Fibroblast of gingiva (primary cell): Measurements from ENCODE around the gene FNDC3B.

Experiments
- DNase-seq: peaks from one replicate; pipeline ENCODE4 v3.0.0-alpha.2; 2011; ENCODE audit warnings: low read depth

Gene FNDC3B

DNA sequence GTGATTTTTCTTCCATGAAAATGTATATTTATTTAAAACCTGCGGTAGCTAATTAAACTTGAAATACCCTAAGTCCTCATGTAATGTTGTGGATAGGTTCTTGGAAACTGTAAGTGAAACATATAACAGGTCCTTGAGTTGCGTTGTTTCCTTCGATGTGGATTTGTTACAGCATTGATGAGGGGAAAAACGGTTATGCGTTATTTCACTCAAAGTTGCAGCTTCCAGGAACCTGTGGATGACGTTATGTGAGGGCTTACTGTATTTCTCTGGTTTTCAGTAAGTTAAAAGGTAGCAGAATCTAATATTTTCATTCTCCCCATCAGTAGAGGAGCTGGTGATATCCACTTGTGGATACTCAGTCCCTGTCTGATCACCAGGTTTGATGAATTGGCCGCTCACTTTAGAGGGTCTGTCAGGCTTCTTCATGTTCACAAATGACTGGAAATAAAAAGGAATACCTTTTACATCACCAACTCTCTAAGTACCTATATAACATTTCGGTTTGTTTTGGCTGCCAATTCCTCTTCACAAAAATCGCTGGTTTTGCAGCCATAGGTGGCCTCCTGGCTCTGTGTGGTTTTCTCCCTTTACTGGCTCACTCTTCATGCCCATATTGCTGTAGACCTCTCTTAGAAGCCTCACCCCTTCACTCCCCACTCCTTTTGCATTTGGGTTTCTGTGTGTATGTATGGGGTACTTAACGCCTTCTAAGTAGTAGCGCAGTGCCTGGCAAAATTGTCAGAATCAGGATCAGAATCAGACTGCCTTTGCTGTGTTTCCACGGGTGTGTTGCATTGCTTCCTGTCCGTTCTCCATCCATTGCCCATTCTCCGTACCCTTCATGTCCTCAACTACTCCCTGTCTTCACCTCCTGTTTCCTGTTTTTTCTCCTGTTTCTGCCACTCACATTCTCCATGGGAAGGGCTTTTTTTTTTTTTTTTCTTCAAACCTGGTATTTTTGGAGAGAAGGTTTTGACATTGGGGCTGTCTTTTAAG, 112.6 kb downstream of the FNDC3B start:
- no peak for DNase-seq

DNA sequence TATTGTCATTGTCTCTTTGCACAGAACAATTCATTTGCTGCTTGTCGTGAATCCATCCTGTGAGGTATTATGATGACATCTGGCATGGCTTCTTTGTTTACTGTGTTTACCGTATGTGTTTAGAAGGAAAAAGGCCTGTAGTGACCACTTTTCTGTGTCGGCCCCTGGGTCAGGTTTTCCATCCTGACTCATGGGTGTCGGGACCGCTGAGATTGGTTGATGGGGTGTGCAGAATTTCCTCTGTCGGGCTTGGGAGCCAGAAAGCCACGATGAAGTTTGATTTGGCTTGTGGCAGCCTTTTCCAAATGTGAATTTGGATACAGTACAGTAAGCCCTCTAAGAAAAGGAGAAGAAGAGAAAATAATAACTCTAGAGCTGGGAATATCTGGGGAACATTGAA, 113.5 kb downstream of the FNDC3B start:
- peak; percentile 41 for DNase-seq

DNA sequence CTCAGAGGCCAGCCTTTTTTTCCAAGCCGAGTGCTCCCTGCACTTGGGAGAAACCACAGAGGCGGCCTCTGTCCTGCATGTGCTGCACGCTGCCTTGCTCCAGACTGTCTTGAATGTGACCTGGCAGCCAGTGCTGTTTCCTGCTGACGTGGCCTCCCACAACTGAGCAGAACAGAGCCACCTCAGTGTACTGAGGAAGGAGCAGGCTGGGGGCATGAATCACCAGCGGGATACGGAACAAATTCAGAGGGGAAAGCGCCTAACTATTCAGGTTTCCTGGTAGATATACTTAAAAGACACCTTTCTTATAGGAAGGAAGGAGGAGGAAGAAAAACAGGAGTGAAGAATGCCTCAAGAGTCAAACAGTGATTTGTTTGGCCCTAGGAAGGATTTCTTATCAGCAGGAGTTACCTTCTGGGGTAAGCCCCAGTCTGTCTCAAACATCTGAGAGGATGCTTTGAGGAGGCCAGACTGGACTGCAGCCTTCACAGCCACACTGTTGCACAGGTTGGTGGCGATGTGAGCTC, 114.0 kb downstream of the FNDC3B start:
- DNase-seq: peak; percentile 97

DNA sequence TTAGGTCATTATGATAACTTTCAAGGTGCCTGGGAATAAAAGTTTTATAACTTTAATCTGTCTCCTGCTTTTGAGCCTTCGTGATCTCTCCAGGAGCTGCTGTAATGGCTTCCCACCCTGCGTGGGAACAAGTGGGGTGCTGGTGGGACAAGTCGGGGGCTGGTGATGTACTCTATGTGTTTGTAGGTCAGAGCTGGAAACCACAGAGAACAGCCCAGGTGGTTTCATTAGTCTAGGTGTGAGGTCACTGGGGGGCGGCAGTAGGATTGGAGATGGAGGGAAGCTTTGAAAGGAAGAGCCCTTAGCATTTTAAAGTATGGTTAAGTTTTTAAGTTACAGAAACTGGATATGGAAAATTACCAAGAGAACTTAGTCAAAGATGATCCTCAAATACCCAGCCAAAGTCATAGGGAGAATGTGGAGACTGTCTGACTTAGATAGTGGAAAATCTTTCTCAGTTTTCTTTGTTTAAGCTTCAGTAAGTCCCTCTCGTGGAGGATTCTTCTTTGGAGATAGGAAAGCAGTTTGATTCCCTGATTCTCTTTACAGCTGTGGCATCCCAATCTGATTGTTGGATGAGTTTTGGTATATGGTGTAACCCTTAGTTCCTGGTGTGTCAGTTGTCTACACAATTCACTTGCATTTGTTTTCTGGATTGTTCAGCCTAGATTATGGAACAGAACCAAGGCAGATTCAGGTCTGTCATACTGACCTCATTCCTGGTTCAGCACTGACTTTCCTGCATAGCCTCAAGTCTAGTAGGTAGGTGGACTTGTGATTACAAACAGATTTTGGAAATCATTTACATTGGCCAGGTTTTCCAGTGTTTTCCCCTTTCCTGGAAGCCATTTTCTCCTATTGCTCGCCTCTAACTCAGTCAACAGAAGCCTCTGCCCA, 115.6 kb downstream of the FNDC3B start:
- no peak for DNase-seq

DNA sequence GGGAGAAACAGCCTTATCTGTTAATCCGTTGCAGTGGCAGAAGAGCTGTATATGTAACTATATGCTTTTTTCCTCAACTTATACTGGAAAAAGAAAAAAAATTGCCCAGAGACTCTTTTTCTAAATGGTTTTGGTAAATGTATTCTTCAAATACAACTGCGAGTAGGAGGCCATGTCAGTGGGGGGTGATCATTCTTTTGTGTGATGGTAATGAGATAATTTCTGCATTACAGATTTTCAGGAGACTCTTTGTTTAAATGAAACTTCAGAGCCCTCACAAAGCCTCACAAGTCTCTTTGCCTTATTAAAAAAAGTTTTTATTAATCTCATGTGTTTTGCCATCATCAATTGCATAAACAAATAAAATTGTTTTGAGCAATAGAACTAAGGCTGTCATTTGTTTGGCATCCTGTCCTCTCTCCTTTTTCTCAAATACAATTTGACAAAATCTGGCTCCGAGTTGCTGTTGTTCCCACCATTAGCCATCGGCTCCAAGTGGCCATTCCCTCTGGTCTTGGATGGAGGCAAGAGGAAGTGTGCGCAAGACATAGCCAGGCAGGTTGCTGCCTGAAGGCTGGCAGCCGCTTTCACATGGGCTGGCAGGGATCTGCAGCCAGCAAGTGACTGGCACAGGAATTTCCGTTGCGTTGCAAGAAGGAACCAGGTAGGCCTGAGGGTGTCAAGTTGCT, 116.7 kb downstream of the FNDC3B start:
- DNase-seq: no peak

DNA sequence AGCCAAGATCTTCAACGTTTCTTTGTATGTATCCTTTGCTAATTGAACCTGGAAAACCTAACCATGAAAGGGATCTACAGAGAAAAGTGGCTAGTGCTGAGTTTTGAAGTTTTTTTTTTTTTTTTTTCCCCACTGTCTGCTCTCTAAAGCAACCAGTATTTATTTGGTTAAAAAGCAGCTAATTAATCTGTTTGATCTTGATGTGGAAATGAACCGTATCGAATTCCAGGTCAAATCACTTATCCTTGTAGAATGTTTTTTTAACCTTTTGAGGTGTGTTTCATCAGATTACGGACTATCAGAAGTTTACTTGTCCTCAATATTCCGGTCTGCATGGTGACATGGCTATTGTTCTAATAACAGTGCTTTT, 117.2 kb downstream of the FNDC3B start:
- no peak for DNase-seq

DNA sequence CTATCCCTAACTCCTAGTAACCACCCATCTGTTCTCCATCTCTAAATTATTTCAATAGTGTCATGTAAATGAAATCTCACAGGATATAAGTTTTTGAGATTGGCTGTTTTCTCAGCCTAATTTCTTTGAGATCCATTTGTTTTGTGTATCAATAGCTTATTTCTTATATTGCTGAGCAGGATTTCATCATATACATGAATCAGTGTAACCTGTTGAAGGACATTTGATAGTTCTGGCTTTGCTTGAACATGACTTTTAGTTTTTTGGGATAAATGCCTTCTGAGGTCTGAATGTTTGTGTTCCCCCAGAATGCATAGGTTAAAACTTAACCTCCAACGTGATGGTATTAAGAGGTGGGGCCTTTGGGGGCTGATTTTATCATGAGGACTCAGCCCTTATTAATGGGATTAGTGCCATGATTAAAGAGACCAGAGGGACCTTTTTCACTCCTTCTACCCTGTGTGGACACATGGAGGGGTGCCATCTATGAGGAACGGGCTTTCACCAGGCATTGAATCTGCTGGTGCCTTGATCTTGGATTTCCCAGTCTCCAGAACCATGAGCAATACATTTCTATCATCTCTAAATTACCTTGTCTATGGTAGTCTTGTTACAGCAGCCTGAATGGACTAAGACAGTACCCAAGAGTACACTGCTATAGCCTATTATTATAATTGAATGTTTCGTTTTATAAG, 118.3 kb downstream of the FNDC3B start:
- no peak for DNase-seq

DNA sequence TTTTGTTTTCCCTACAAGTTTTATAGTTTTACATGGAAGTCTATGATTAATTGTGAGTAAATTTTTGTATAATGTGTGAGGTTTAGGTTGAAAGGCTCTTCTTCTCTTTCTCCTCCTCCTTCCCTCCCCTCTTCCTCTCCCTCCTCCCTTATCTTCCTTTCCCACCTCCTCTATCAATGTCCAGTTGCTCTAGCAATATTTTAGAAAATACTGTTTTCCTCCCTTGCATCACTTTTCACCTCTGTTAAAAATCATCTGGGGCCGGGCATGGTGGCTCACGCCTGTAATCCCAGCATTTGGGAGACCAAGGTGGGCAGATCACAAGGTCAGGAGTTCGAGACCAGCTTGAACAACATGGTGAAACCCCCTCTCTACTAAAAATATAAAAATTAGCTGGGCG, 119.4 kb downstream of the FNDC3B start:
- DNase-seq: no peak

DNA sequence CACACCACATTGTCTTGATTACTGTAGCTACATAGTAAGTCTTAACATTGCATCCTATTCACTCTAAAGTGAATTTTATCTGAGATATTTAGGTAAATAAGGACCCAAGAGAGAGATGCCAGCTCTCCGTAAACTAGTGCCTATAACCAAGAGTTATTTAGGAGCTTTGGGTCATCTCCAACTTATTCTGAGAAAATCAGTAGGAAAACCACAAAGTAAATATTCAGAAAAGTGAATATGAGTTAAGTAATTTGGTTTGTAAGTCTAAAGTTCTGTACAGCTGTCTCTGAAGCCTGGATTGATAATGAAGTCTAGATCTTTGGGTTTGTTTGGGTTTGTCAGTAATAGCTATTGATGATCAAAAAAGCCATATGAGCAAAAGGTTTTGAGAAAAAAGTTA, 120.0 kb downstream of the FNDC3B start:
- DNase-seq: no peak

DNA sequence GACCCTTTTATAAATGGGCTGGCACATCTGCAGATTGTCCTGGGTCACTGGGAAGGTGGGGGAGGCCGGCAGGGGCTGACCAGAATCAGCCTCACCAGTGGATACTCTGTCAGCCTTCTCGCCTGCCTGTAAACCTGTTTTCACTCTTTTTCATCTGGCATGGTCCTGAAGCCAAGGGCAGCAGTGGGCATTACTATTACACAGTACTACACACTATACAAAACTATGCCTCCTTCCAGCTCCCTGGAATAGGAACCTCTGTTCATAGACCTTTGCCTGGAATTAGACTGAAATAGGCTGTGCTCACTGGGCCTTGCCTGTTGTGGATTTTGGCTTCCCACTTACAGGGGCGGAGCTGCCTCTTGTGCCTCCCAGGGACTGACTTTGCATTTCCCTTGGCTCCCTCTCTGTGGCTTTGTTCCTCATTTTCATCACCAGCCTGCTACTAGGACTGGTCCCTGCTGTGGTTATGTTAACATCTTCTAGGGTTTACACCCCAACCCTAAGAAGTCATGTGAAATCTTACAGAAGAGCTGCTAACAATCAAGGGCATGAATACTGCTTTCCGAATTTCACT, 120.7 kb downstream of the FNDC3B start:
- DNase-seq: peak; percentile 84

DNA sequence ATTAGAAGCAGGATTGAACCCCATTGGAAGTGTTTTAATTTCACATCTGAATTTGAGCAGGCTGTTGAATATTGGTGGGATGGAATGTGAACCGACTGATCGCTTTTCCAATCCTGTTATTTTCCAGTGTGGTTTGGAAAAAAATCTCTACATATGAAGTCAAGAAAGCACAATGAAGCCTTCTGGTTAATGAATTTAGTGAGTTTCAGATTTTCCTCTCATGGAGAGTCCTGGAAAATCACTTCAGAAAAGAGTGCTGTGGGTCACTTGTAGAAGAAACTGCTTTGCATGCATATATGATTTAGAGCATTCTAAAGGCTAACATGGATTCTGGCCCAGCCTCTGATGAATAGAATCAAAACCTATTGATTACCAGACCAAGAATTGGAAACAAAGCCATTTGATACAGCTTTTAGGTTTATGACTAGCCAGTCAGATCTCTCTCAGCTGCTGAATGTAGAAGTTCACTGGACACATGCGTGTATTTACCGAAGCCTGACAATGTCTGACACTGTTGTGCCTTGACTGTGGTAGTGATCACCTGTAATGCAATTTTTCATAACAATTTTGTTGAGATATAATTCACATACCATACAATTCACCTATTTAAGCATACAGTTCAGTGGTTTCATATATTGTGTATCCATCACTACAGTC, 121.9 kb downstream of the FNDC3B start:
- no peak for DNase-seq

DNA sequence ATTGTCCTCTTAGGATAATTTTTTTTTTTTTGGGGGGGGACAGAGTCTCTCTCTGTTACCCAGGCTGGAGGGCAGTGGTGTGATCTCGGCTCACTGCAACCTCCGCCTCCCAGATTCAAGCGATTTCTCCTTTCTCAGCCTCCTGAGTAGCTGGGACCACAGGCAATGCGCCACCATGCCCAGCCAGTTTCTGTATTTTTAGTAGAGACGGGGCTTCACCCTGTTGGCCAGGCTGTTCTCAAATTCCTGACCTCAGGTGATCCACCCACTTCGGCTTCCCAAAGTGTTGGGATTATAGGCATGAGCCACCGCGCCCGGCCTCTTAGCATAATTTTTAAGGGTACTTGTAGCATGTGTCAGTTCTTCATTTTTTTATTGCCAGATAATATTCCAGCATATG, 122.6 kb downstream of the FNDC3B start:
- no peak for DNase-seq

DNA sequence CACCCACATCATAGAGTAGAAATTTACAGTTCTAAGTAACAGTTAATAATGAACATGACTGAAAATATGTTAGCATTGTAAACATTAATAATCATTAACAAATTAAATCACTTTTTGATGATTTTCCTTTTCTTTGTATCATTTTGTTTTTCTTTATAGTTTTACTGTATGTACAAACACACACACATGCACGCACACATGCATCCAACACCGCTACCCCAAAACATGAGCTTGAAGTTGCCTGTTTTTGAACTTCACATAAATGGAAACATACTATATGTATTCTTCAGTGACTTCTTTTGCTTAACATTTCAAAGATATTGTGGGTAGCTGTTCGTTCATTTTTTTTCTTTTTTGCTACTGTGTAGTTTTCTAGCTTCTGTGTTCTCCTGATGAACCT, 123.9 kb downstream of the FNDC3B start:
- DNase-seq: no peak

DNA sequence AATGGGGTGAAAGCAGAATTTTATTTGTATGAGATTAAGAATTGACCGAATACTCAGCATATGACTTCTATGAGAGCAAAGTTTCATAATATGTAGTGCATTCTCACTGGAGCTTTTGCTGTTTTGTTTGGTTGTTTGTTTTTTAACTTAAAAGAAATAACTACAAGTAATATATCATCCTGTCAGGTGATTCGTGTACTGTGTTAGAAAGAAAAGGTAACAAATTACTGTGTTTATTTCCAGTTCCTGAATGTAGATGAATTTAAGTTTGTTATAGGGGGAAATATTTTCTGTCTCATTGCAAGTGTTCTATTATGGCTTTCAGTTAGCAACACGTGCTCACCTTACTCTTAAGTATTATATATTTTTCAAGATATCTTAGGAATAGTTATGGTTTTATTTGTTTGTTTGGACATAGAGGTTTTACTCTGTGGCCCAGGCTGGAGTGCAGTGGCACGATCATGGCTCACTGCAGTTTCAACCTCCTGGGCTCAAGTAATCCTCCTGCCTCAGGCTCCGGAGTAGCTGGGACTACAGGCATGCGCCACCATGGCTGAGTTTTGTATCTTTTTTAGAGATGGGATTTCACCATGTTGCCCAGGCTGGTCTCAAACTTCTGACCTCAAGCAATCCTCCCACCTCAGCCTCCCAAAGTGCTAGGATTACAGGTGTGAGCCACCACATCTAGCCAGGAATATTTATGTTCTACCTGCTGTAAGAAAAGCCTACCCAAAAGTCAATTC, 125.4 kb downstream of the FNDC3B start:
- no peak for DNase-seq

DNA sequence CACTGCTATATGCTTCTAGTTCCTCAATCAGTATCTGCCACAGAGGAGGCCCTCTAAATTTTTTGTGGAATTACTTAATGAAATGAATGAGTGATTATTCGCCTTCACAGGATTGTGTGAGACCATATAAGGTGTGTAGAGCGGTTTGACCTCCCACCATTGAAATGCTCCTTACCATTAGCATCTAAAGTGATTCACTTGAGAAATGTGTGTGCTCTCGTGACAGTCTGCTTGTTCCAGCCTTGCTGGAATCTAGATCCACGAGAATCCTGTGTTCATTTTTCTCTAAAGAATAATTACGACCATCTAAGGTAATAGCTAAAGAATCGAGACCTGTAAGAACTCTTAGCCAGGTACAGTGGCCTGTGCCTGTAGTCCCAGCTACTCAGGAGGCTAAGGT, 126.9 kb downstream of the FNDC3B start:
- DNase-seq: no peak

DNA sequence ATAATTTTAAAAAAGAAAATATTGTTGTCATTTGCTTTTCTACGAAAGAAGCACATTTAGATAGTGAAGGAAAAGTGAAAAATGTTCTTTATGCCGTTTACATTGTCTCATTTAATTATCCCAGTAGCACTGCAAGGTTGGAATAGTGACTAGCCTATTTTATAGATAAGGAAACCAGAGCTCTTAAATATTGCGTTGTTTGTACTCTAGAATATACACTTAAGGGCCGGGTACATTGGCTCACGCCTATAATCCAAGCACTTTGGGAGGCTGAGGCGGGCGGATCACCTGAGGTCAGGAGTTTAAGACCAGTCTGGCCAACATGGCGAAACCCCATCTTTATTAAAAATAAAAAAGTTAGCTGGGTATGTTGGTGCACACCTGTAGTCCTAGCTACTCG, 127.5 kb downstream of the FNDC3B start:
- DNase-seq: no peak

DNA sequence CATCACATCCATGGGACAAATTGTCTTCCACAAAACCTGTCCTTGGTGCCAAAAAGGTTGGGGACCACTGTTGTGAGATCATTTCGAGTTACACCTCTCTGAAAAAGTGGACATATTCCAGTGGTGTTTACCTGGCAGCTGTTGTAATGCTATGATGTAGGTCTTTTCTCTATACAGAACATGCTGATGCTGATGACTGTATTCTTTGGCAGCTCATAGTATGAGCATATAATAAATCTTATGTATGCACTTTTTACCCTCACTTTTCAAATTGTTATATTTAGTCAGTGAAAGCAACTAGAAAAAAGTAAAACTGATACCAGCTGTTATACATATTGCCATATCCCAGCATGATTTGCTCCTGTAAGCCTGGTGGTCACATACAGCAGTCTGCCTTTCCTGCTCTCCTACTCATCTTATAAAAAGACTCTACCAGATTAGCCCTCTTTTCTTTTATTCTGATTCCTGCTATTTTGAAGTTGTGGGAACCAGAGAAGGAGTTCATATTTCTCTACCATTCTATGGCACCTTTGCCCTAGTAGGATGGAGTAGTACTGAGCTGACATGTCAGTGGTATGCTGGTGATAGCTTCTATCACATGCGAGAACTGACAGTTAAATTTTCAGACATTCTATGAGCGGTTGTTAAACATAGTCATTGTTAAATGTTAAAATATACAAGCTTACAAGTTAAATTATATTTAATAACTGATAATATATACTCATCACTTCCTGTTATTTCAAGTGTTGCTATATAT, 128.7 kb downstream of the FNDC3B start:
- DNase-seq: no peak

DNA sequence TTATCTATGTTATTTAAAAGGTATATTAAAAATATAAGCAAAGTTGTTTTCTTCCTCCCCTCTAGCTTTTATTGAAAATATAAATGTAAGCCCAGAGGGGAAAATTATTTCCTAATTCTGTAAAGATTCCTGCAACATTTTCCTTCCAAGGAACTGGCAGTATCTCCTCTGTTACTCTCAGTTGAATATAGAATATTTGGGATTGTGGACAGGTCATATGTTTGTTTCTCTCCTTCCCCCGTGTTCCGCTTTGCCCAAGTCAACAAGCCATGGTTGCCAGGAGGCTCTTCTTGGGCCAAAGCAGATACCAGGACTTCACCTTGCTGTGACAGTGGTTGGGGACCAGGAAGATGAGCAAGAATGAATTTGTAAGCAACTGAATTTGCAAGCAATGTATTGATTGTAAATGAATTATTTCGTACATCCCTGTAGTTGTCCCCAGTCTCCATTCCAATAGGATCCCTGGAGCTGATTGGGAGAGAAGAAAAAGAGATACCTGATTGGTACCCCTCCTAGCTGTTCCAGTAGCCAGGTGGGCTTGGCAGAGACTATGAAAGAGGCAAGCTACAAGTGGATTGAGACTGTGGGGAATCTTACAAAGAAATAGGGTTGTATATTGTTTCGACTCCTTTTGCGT, 130.8 kb downstream of the FNDC3B start:
- DNase-seq: no peak

DNA sequence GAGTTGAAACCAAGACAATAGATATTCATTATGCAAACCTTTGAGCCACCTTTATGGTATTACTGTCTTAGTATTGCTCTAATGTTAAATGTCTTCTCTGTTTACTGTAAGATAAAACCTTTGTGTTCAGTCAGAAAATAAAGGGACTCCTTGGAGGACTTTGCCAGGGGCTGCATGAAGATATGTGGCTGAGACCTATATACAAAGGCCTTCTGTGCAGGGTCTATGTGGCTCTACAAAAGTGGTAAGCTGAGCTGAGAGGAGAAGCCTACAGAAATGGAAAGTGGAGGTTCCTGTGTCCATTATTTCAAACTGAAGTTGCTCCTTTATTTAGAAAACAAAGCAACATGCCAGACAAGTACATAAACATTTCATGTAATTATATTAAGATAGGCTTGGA, 131.5 kb downstream of the FNDC3B start:
- no peak for DNase-seq
